Kidney epithelial cell (primary cell): Measurements from ENCODE around the gene ARL5A. TPM values are rescaled to one million over a fixed set of nuclear protein-coding genes. Genes with fewer than 3 reads are reported as not detected.

ENCODE experiments used
- DNase-seq: peaks from one replicate; pipeline ENCODE4 v3.0.0-alpha.2; 2010; ENCODE audit warnings: low read depth
- H3K27me3 ChIP-seq: 2 replicates; pipeline ENCODE4 v1.6.0; 2011; ENCODE audit warnings: low read length; ENCODE audit not compliant: control insufficient read depth, insufficient read depth
- H3K36me3 ChIP-seq: 2 replicates; pipeline ENCODE4 v1.5.1; 2011; ENCODE audit warnings: low read length; ENCODE audit not compliant: control insufficient read depth, insufficient read depth
- H3K4me3 ChIP-seq: 2 replicates; pipeline ENCODE4 v1.5.1; 2011; ENCODE audit warnings: low read depth, mild to moderate bottlenecking, control low read depth, low read length
- CTCF ChIP-seq: IDR thresholded peaks from 2 replicates; pipeline ENCODE4 v1.5.1; 2011; ENCODE audit warnings: mild to moderate bottlenecking, moderate library complexity, low read length, control low read depth, inconsistent platforms; ENCODE audit not compliant: insufficient read depth, poor library complexity, severe bottlenecking
- total RNA-seq: library from RNA; depleted of rRNA; stranded (reverse); fragments of >200 nt; gene quantifications from 2 replicates; pipeline ENCODE4 v1.2.3, GENCODE V29; 2015

Gene ARL5A
- total RNA-seq, 1 donor from 2014 or later: 50.4 TPM

GRCh38 chr2:151776367-151776766 lies 51.9 kb downstream of the ARL5A start:
- Histone ChIP-seq H3K36me3 (no peaks in the 10 kb centered on the region), H3K27me3 (no peaks in the 10 kb centered on the region), H3K4me3 (no peak overlapping the region)
- TF ChIP-seq CTCF: no peak
- DNase-seq: no peak

- Histone ChIP-seq H3K27me3 (no peaks in the 10 kb centered on the region), H3K4me3 (no peak overlapping the region), H3K36me3 (no peaks in the 10 kb centered on the region)
- DNase-seq: no peak
- no peak for TF ChIP-seq CTCF
These were observed 53.0 kb downstream of the ARL5A start for GRCh38 chr2:151775057-151775740.

GRCh38 chr2:151774506-151774905 lies 53.7 kb downstream of the ARL5A start:
- Histone ChIP-seq H3K4me3 (no peak overlapping the region), H3K36me3 (no peaks in the 10 kb centered on the region), H3K27me3 (no peaks in the 10 kb centered on the region)
- no peak for TF ChIP-seq CTCF
- DNase-seq: no peak

GRCh38 chr2:151771599-151772358 lies 56.4 kb downstream of the ARL5A start:
- no peak for DNase-seq
- TF ChIP-seq CTCF: no peak
- Histone ChIP-seq H3K27me3 (no peaks in the 10 kb centered on the region), H3K36me3 (no peaks in the 10 kb centered on the region), H3K4me3 (no peak overlapping the region)

GRCh38 chr2:151770995-151771394 lies 57.2 kb downstream of the ARL5A start:
- TF ChIP-seq CTCF: no peak
- no peaks in the 10 kb centered on the region for H3K36me3 ChIP-seq
- H3K27me3 ChIP-seq: no peaks in the 10 kb centered on the region
- no peak overlapping the region for H3K4me3 ChIP-seq
- DNase-seq: no peak
